Memory B cell (primary cell): ENCODE data around the gene MTCH2.
A peak's percentile ranks its signal among the peaks of the same experiment; 100 is the strongest.

Experiments used
- ATAC-seq: fragments of 150-1000 bp; cut with Tn5 transposase; 2 replicates; pipeline ENCODE4 v1.10.0; 2021; ENCODE audit warnings: low read depth, mild to moderate bottlenecking, moderate library complexity
- DNase-seq, 2 donors: peaks; one replicate each; pipeline ENCODE4 v3.0.0; 2022; ENCODE audit warnings: low spot score in 2 of 2
- H3K27ac Mint-ChIP-seq: one replicate; pipeline ENCODE4 v1.8.0; 2022; ENCODE audit warnings: mild to moderate bottlenecking, moderate library complexity, mixed read lengths
- H3K27me3 Mint-ChIP-seq: one replicate; pipeline ENCODE4 v1.8.0; 2022; ENCODE audit warnings: mixed read lengths
- H3K36me3 Mint-ChIP-seq: one replicate; pipeline ENCODE4 v1.8.0; 2022; ENCODE audit warnings: mild to moderate bottlenecking, mixed read lengths
- H3K4me1 Mint-ChIP-seq: one replicate; pipeline ENCODE4 v1.8.0; 2022; ENCODE audit warnings: mixed read lengths
- H3K4me3 Mint-ChIP-seq: one replicate; pipeline ENCODE4 v1.8.0; 2022; ENCODE audit warnings: mild to moderate bottlenecking, moderate library complexity, mixed read lengths
- H3K9me3 Mint-ChIP-seq: one replicate; pipeline ENCODE4 v1.8.0; 2022; ENCODE audit warnings: mixed read lengths

Gene MTCH2

GRCh38 chr11:47592251-47592650 lies 50.1 kb downstream of the MTCH2 start:
- H3K36me3 Mint-ChIP-seq = no peaks in the 10 kb centered on the region
- H3K27ac Mint-ChIP-seq = no peak overlapping the region
- no peaks in the 10 kb centered on the region for H3K9me3 Mint-ChIP-seq
- DNase-seq = no peak
- H3K27me3 Mint-ChIP-seq = peaks cover 22% of the 10 kb centered on the region
- no peak overlapping the region for H3K4me3 Mint-ChIP-seq
- H3K4me1 Mint-ChIP-seq = no peaks in the 10 kb centered on the region
- ATAC-seq = no peak

GRCh38 chr11:47591764-47592163 lies 50.6 kb downstream of the MTCH2 start:
- DNase-seq = no peak
- no peak for ATAC-seq
- H3K9me3 Mint-ChIP-seq = no peaks in the 10 kb centered on the region
- no peaks in the 10 kb centered on the region for H3K36me3 Mint-ChIP-seq
- H3K4me1 Mint-ChIP-seq = no peaks in the 10 kb centered on the region
- peaks cover 22% of the 10 kb centered on the region for H3K27me3 Mint-ChIP-seq
- no peak overlapping the region for H3K27ac Mint-ChIP-seq
- H3K4me3 Mint-ChIP-seq = no peak overlapping the region

- Mint-ChIP-seq H3K9me3 (no peaks in the 10 kb centered on the region), H3K27ac (no peak overlapping the region), H3K4me1 (no peaks in the 10 kb centered on the region), H3K4me3 (no peak overlapping the region), H3K36me3 (no peaks in the 10 kb centered on the region), H3K27me3 (peaks cover 16% of the 10 kb centered on the region)
- ATAC-seq (no peak), DNase-seq (no peak)
Observed at GRCh38 chr11:47589977-47590861, 52.1 kb downstream of the MTCH2 start.

GRCh38 chr11:47589584-47589976 lies 52.8 kb downstream of the MTCH2 start:
- Mint-ChIP-seq H3K4me1 (no peaks in the 10 kb centered on the region), H3K27me3 (peaks cover 14% of the 10 kb centered on the region), H3K9me3 (no peaks in the 10 kb centered on the region), H3K36me3 (no peaks in the 10 kb centered on the region), H3K4me3 (no peak overlapping the region), H3K27ac (no peak overlapping the region)
- DNase-seq (no peak), ATAC-seq (no peak)

- no peaks in the 10 kb centered on the region for H3K4me1 Mint-ChIP-seq
- H3K27ac Mint-ChIP-seq = no peak overlapping the region
- no peak overlapping the region for H3K4me3 Mint-ChIP-seq
- DNase-seq = no peak
- no peak for ATAC-seq
- no peaks in the 10 kb centered on the region for H3K9me3 Mint-ChIP-seq
- H3K27me3 Mint-ChIP-seq = peaks cover 11% of the 10 kb centered on the region
- H3K36me3 Mint-ChIP-seq = peaks cover 4% of the 10 kb centered on the region
Observed at GRCh38 chr11:47589118-47589517, 53.2 kb downstream of the MTCH2 start.

- no peaks in the 10 kb centered on the region for H3K9me3 Mint-ChIP-seq
- H3K4me1 Mint-ChIP-seq = no peaks in the 10 kb centered on the region
- ATAC-seq = no peak
- no peak overlapping the region for H3K4me3 Mint-ChIP-seq
- H3K27me3 Mint-ChIP-seq = peaks cover 3% of the 10 kb centered on the region
- no peak overlapping the region for H3K27ac Mint-ChIP-seq
- DNase-seq = no peak
- H3K36me3 Mint-ChIP-seq = peaks cover 10% of the 10 kb centered on the region
Observed at GRCh38 chr11:47587723-47588326, 54.5 kb downstream of the MTCH2 start.

GRCh38 chr11:47587039-47587716 lies 55.2 kb downstream of the MTCH2 start:
- no peak overlapping the region for H3K4me3 Mint-ChIP-seq
- no peaks in the 10 kb centered on the region for H3K27me3 Mint-ChIP-seq
- peaks cover 13% of the 10 kb centered on the region for H3K36me3 Mint-ChIP-seq
- H3K27ac Mint-ChIP-seq = no peak overlapping the region
- DNase-seq (no peak), ATAC-seq (no peak)
- no peaks in the 10 kb centered on the region for H3K4me1 Mint-ChIP-seq
- no peaks in the 10 kb centered on the region for H3K9me3 Mint-ChIP-seq

GRCh38 chr11:47586098-47586855 lies 56.1 kb downstream of the MTCH2 start, which contains the start of gene FAM180B:
Gene FAM180B, plus strand, starts transcription at chr11:47586678. Its CDS starts 91 bp downstream, at chr11:47586769.
- H3K4me1 Mint-ChIP-seq = no peaks in the 10 kb centered on the region
- peaks cover 14% of the 10 kb centered on the region for H3K36me3 Mint-ChIP-seq
- no peak within 1 kb of the TSS for H3K27ac Mint-ChIP-seq
- H3K27me3 Mint-ChIP-seq = no peaks in the 10 kb centered on the region
- no peak within 1 kb of the TSS for H3K4me3 Mint-ChIP-seq
- ATAC-seq (no peak), DNase-seq (no peak)
- no peaks in the 10 kb centered on the region for H3K9me3 Mint-ChIP-seq

- ATAC-seq (no peak), DNase-seq (no peak)
- H3K4me3 Mint-ChIP-seq = no peak overlapping the region
- no peaks in the 10 kb centered on the region for H3K9me3 Mint-ChIP-seq
- H3K4me1 Mint-ChIP-seq = peaks cover 10% of the 10 kb centered on the region
- no peaks in the 10 kb centered on the region for H3K27me3 Mint-ChIP-seq
- no peak overlapping the region for H3K27ac Mint-ChIP-seq
- peaks cover 14% of the 10 kb centered on the region for H3K36me3 Mint-ChIP-seq
Observed at GRCh38 chr11:47583844-47584243, 58.5 kb downstream of the MTCH2 start.

GRCh38 chr11:47578524-47579494 lies 63.5 kb downstream of the MTCH2 start, which contains the start of the genes KBTBD4 and NDUFS3:
Gene KBTBD4, minus strand, starts transcription at chr11:47578970. Its CDS starts 19 bp downstream, at chr11:47578951.
Gene NDUFS3, plus strand, starts transcription at chr11:47579074. Its CDS starts 18 bp downstream, at chr11:47579092.
- no peaks in the 10 kb centered on the region for H3K27me3 Mint-ChIP-seq
- peaks cover 19% of the 10 kb centered on the region for H3K36me3 Mint-ChIP-seq
- peak within 1 kb of the TSS; percentile 95 for H3K27ac Mint-ChIP-seq
- H3K4me3 Mint-ChIP-seq = peak within 1 kb of the TSS; percentile 100
- DNase-seq = peak; percentile 89 to 97
- no peaks in the 10 kb centered on the region for H3K9me3 Mint-ChIP-seq
- ATAC-seq = peak; percentile 97
- H3K4me1 Mint-ChIP-seq = peaks cover 16% of the 10 kb centered on the region

GRCh38 chr11:47577460-47578041 lies 64.8 kb downstream of the MTCH2 start:
- Mint-ChIP-seq H3K27ac (no peak overlapping the region), H3K4me1 (peaks cover 17% of the 10 kb centered on the region), H3K36me3 (peaks cover 18% of the 10 kb centered on the region), H3K9me3 (no peaks in the 10 kb centered on the region), H3K4me3 (peak overlapping the region; percentile 100), H3K27me3 (no peaks in the 10 kb centered on the region)
- DNase-seq = no peak
- no peak for ATAC-seq

GRCh38 chr11:47573321-47573720 lies 69.0 kb downstream of the MTCH2 start:
- peaks cover 8% of the 10 kb centered on the region for H3K4me1 Mint-ChIP-seq
- no peak for ATAC-seq
- no peaks in the 10 kb centered on the region for H3K27me3 Mint-ChIP-seq
- no peaks in the 10 kb centered on the region for H3K9me3 Mint-ChIP-seq
- no peak overlapping the region for H3K4me3 Mint-ChIP-seq
- peaks cover 17% of the 10 kb centered on the region for H3K36me3 Mint-ChIP-seq
- H3K27ac Mint-ChIP-seq = no peak overlapping the region
- no peak for DNase-seq
